Astrocyte (in vitro differentiated cells and primary cell): ENCODE measurements around the gene PRKCG.
"Not testable (repeated sequence)": the region's sequence is repeated elsewhere in the genome, so short reads cannot be mapped to it uniquely, and the experiment has no call there.

ENCODE experiments used
- CTCF ChIP-seq: IDR thresholded peaks from 2 replicates; pipeline ENCODE4 v1.5.1; 2011; ENCODE audit warnings: low read depth, mild to moderate bottlenecking, inconsistent platforms, low read length, moderate library complexity; ENCODE audit not compliant: insufficient read depth
- EZH2 ChIP-seq: IDR thresholded peaks from 2 replicates; pipeline ENCODE4 v1.6.1; 2012; ENCODE audit warnings: mild to moderate bottlenecking, low read length, inconsistent platforms; ENCODE audit not compliant: insufficient read depth

GRCh38 chr19:53869805-53870484 is 12.1 kb upstream of the PRKCG start:
- TF ChIP-seq CTCF, EZH2: not testable (repeated sequence)
